PC-3 (cell line): ENCODE results near the gene ZIM2. TPM values are rescaled to one million over a fixed set of nuclear protein-coding genes. Genes with fewer than 3 reads are reported as not detected.

Experiments
- ATAC-seq: fragments of 200-7000 bp; cut with Tn5 transposase; 2 replicates; pipeline ENCODE4 v1.9.1; 2020; ENCODE audit warnings: mild to moderate bottlenecking, moderate library complexity
- BruUV-seq: library from RNA; stranded (reverse); fragments of 400-500 nt; replicated peaks from 2 replicates; lab custom pipeline; 2021; lab: Mats Ljungman, UMichigan
- CTCF ChIA-PET: fragments of 300-600 bp; sonication (Branson Sonifier 250); formaldehyde crosslinking; loops from one replicate; lab custom pipeline; 2022; ENCODE audit warnings: antibody characterized with exemption; lab: Charles Lee
- POLR2A ChIA-PET: fragments of 300-600 bp; sonication (Branson Sonifier 250); formaldehyde crosslinking; loops from one replicate; lab custom pipeline; 2022; ENCODE audit warnings: antibody characterized with exemption; ENCODE audit not compliant: unreplicated experiment; lab: Charles Lee
- DNase-seq: peaks from one replicate; pipeline ENCODE4 v3.0.0-alpha.2; 2015
- H2AFZ ChIP-seq: fragments of 300-600 bp; sonication (generic); 2 replicates; pipeline ENCODE4 v1.6.0; 2016; ENCODE audit warnings: antibody characterized with exemption, low read length
- H3F3A ChIP-seq: fragments of 300-600 bp; sonication (generic); one replicate; pipeline ENCODE4 v1.6.0; 2017; ENCODE audit warnings: antibody characterized with exemption, low read length, control low read depth, mild to moderate bottlenecking; ENCODE audit not compliant: unreplicated experiment
- H3K27ac ChIP-seq: fragments of 300-600 bp; sonication (generic); 2 replicates; pipeline ENCODE4 v1.5.1; 2016; ENCODE audit warnings: mild to moderate bottlenecking, low read length
- H3K27me3 ChIP-seq: fragments of 300-600 bp; sonication (generic); 2 replicates; pipeline ENCODE4 v1.6.1; 2016; ENCODE audit warnings: low read length, mixed read lengths
- H3K36me3 ChIP-seq: fragments of 300-600 bp; sonication (generic); 2 replicates; pipeline ENCODE4 v1.6.1; 2016; ENCODE audit warnings: low read depth, mixed run types, low read length, mixed read lengths
- H3K4me1 ChIP-seq: fragments of 300-600 bp; sonication (generic); 2 replicates; pipeline ENCODE4 v1.5.1; 2016; ENCODE audit warnings: low read length; ENCODE audit not compliant: insufficient read depth
- H3K4me2 ChIP-seq: fragments of 300-600 bp; sonication (generic); 2 replicates; pipeline ENCODE4 v1.6.0; 2016; ENCODE audit warnings: low read length
- H3K4me3 ChIP-seq: fragments of 300-600 bp; sonication (generic); 2 replicates; pipeline ENCODE4 v1.5.1; 2016; ENCODE audit warnings: mild to moderate bottlenecking, low read length, mixed read lengths
- H3K79me2 ChIP-seq: fragments of 300-600 bp; sonication (generic); 2 replicates; pipeline ENCODE4 v1.6.1; 2017; ENCODE audit warnings: low read length, mixed read lengths
- H3K9ac ChIP-seq: fragments of 300-600 bp; sonication (generic); 2 replicates; pipeline ENCODE4 v1.6.0; 2016; ENCODE audit warnings: mild to moderate bottlenecking, low read length
- H3K9me2 ChIP-seq: fragments of 300-600 bp; sonication (generic); replicated peaks from 2 replicates; pipeline ENCODE4 v1.6.1; 2016; ENCODE audit warnings: mixed run types, low read length, mixed read lengths
- H3K9me3 ChIP-seq: fragments of 300-600 bp; sonication (generic); 2 replicates; pipeline ENCODE4 v1.6.1; 2016; ENCODE audit warnings: low read length, mixed read lengths
- H4K20me1 ChIP-seq: fragments of 300-600 bp; sonication (generic); 2 replicates; pipeline ENCODE4 v1.6.1; 2016; ENCODE audit warnings: low read length, mixed read lengths
- EZH2 ChIP-seq: fragments of 300-600 bp; sonication (generic); IDR thresholded peaks from one replicate; pipeline ENCODE4 v1.6.1; 2017; ENCODE audit warnings: antibody characterized with exemption, mild to moderate bottlenecking, low read length; ENCODE audit not compliant: unreplicated experiment
- EZH2phosphoT487 ChIP-seq: fragments of 300-600 bp; sonication (generic); IDR thresholded peaks from 2 replicates; pipeline ENCODE4 v1.6.1; 2018; ENCODE audit warnings: mild to moderate bottlenecking, antibody characterized with exemption, low read length, borderline replicate concordance
- intact Hi-C: fragments of 100-400 bp; cut with micrococcal nuclease; formaldehyde crosslinking; loops from 2 replicates; pipeline ENCODE4 v1.9.0; 2023
- total RNA-seq: library from RNA; depleted of rRNA; stranded (reverse); fragments of >200 nt; gene quantifications from 2 replicates; pipeline ENCODE4 v1.2.3, GENCODE V29; 2014
- TF ChIP-seq, protein P1 (sequence below): fragments of 300-600 bp; sonication (generic); conservative IDR thresholded peaks from 2 replicates; pipeline ENCODE4 v1.5.1; 2017; ENCODE audit warnings: antibody characterized with exemption, low read depth, mild to moderate bottlenecking, low read length

The ZIM2 gene
- total RNA-seq, 1 experiment from 2014 or later, result not detected

DNA sequence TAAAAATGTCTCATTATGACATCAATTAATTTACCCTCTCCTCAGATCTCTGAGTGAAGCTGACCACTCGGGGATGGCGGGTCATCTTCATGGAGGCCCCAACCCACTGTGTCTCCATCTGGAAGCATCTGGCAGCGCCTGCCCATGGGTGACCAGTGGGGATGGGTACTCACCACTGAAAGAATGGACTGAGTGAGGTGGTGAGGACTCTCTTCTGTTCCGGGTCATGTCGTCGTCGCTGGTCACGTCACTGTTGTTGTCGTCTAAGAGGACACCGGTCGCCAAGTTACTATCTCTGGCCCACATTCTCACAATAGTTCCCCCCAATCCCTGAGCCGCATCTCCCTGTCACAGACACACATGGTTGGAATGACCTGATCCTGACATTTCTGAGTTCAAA is 17.1 kb downstream of the ZIM2 start:
- no peak overlapping the region for H3K9ac ChIP-seq
- POLR2A ChIA-PET, result no interaction called here
- H3K4me1 ChIP-seq, result no peaks in the 10 kb centered on the region
- H3K4me3 ChIP-seq, result no peak overlapping the region
- CTCF ChIA-PET, result no interaction called here
- no peaks in the 10 kb centered on the region for H3K27me3 ChIP-seq
- no peaks in the 10 kb centered on the region for H4K20me1 ChIP-seq
- no peaks in the 10 kb centered on the region for H3K36me3 ChIP-seq
- BruUV-seq, result no TSS peak
- ATAC-seq (no peak), DNase-seq (no peak)
- no peak overlapping the region for H2AFZ ChIP-seq
- no peaks in the 10 kb centered on the region for H3K9me2 ChIP-seq
- no peak for TF ChIP-seq EZH2phosphoT487
- TF ChIP-seq, protein P1, sequence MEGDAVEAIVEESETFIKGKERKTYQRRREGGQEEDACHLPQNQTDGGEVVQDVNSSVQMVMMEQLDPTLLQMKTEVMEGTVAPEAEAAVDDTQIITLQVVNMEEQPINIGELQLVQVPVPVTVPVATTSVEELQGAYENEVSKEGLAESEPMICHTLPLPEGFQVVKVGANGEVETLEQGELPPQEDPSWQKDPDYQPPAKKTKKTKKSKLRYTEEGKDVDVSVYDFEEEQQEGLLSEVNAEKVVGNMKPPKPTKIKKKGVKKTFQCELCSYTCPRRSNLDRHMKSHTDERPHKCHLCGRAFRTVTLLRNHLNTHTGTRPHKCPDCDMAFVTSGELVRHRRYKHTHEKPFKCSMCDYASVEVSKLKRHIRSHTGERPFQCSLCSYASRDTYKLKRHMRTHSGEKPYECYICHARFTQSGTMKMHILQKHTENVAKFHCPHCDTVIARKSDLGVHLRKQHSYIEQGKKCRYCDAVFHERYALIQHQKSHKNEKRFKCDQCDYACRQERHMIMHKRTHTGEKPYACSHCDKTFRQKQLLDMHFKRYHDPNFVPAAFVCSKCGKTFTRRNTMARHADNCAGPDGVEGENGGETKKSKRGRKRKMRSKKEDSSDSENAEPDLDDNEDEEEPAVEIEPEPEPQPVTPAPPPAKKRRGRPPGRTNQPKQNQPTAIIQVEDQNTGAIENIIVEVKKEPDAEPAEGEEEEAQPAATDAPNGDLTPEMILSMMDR, result no peak
- TF ChIP-seq EZH2, result no peak
- H3K9me3 ChIP-seq, result peaks cover 44% of the 10 kb centered on the region
- no peaks in the 10 kb centered on the region for H3F3A ChIP-seq
- no peak overlapping the region for H3K4me2 ChIP-seq
- intact Hi-C loops, result no loop called here
- no peaks in the 10 kb centered on the region for H3K79me2 ChIP-seq
- H3K27ac ChIP-seq, result no peak overlapping the region

DNA sequence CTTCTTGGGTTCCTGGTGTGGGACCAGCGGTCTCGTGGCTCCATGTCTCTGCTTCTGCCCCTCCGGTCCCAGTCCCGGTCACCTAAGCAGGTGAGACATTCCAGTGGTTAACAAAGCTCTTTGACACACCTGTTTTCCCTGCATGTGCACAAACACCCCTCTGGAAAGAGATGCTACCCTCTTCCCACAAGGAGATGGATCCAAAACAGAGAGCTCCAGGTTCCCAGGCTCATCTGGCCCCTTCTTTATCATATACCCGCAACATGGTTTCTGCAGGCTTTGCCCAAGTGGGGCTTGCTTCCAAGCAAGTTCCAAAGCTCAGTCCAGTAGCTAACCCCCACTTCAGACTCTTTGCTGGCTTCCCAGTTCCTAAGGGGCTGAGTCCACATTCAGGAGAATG is 17.8 kb downstream of the ZIM2 start:
- no peak overlapping the region for H3K27ac ChIP-seq
- no peak for DNase-seq
- H3K27me3 ChIP-seq, result no peaks in the 10 kb centered on the region
- no peak overlapping the region for H3K9ac ChIP-seq
- intact Hi-C loops, result no loop called here
- no peak overlapping the region for H3K4me2 ChIP-seq
- no TSS peak for BruUV-seq
- no peaks in the 10 kb centered on the region for H3K4me1 ChIP-seq
- H3F3A ChIP-seq, result no peaks in the 10 kb centered on the region
- H3K79me2 ChIP-seq, result no peaks in the 10 kb centered on the region
- TF ChIP-seq EZH2phosphoT487, result no peak
- TF ChIP-seq EZH2, result no peak
- TF ChIP-seq, protein P1, result no peak
- peaks cover 50% of the 10 kb centered on the region for H3K9me3 ChIP-seq
- POLR2A ChIA-PET, result no interaction called here
- H3K9me2 ChIP-seq, result no peaks in the 10 kb centered on the region
- H3K4me3 ChIP-seq, result no peak overlapping the region
- H2AFZ ChIP-seq, result no peak overlapping the region
- ATAC-seq, result no peak
- no peaks in the 10 kb centered on the region for H3K36me3 ChIP-seq
- CTCF ChIA-PET, result no interaction called here
- no peaks in the 10 kb centered on the region for H4K20me1 ChIP-seq

DNA sequence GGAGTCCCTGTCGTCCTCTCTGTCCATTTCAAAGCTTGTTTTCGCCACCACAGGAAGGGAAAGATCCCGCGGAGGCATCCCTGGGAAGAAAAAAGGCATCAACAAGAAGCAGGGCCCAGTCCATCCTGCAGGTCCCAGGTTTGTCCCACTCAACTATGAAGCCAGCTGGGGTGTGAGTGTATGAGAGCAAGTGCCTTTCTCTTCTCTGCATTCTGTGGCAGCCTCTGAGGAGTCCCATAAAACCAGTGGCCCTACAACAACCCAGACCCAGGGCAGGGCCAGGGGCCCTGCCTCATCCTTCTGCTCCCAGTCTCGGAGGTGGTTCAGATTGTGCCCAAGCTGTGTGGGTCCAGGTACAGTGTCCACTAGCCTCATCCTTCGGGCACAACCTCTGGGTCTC is 18.9 kb downstream of the ZIM2 start:
- no peak for DNase-seq
- Histone ChIP-seq H3K27ac (no peak overlapping the region), H3K27me3 (no peaks in the 10 kb centered on the region), H2AFZ (no peak overlapping the region), H3K9ac (no peak overlapping the region), H3K79me2 (no peaks in the 10 kb centered on the region), H3K4me1 (no peaks in the 10 kb centered on the region), H4K20me1 (no peaks in the 10 kb centered on the region), H3F3A (no peaks in the 10 kb centered on the region), H3K4me3 (no peak overlapping the region), H3K4me2 (no peak overlapping the region), H3K36me3 (peaks cover 4% of the 10 kb centered on the region; the same call in 1 of the 2 replicates), H3K9me2 (no peaks in the 10 kb centered on the region), H3K9me3 (peaks cover 49% of the 10 kb centered on the region)
- CTCF ChIA-PET, result no interaction called here
- ATAC-seq, result no peak
- BruUV-seq, result no TSS peak
- intact Hi-C loops, result no loop called here
- POLR2A ChIA-PET, result no interaction called here
- no peak for TF ChIP-seq EZH2
- TF ChIP-seq EZH2phosphoT487, result no peak
